ENCODE results near the gene NCAPG2.

NCAPG2 gene

GRCh38 chr7:158734861-158735260 lies 30.3 kb upstream of the NCAPG2 start:
- H3K4me3 ChIP-seq (ENCODE audit: low read depth in 1 of 2, low read length in 2 of 2): no peak overlapping the region
- H3K36me3 ChIP-seq (ENCODE audit: insufficient read depth, low read length): peaks cover 87% of the 10 kb centered on the region
- H3K9me3 ChIP-seq (ENCODE audit: insufficient read depth, low read length, severe bottlenecking): no peaks in the 10 kb centered on the region
- no peak overlapping the region for H3K27ac ChIP-seq (ENCODE audit: low read length)
- no peaks in the 10 kb centered on the region for H3K27me3 ChIP-seq (ENCODE audit: insufficient read depth, low read length, poor library complexity)
- H4K20me1 ChIP-seq (ENCODE audit: insufficient read depth, low read length): no peaks in the 10 kb centered on the region
- H3K4me2 ChIP-seq (ENCODE audit: insufficient read depth, low read length): no peak overlapping the region
- TF ChIP-seq EZH2 (IDR thresholded peaks at IDR 0.05; ENCODE audit: borderline replicate concordance, low read depth, low read length, severe bottlenecking) (no peak), CTCF (IDR thresholded peaks at IDR 0.05; ENCODE audit: borderline replicate concordance, extremely low read depth, low read length, poor library complexity, severe bottlenecking) (no peak)
- H3K79me2 ChIP-seq (ENCODE audit: insufficient read depth, low read length): no peaks in the 10 kb centered on the region
- no peaks in the 10 kb centered on the region for H3K4me1 ChIP-seq (ENCODE audit: insufficient read depth, low read length)
- no peak for DNase-seq
- no peak overlapping the region for H2AFZ ChIP-seq (ENCODE audit: low read depth, low read length)
- ATAC-seq (ENCODE audit: insufficient read depth, low read depth): no peak
- H3K9ac ChIP-seq (ENCODE audit: low read depth, low read length): no peak overlapping the region

- no peaks in the 10 kb centered on the region for H3K4me1 ChIP-seq (ENCODE audit: insufficient read depth, low read length)
Observed at GRCh38 chr7:158733775-158734494, 29.3 kb upstream of the NCAPG2 start.

GRCh38 chr7:158733220-158733519 lies 28.6 kb upstream of the NCAPG2 start:
- H2AFZ ChIP-seq (ENCODE audit: low read depth, low read length): no peak overlapping the region
- no peak for DNase-seq
- H4K20me1 ChIP-seq (ENCODE audit: insufficient read depth, low read length): no peaks in the 10 kb centered on the region
- H3K9me3 ChIP-seq (ENCODE audit: insufficient read depth, low read length, severe bottlenecking): no peaks in the 10 kb centered on the region
- no peak overlapping the region for H3K27ac ChIP-seq (ENCODE audit: low read length)
- H3K4me2 ChIP-seq (ENCODE audit: insufficient read depth, low read length): no peak overlapping the region
- ATAC-seq (ENCODE audit: insufficient read depth, low read depth): no peak
- no peak for TF ChIP-seq EZH2 (IDR thresholded peaks at IDR 0.05; ENCODE audit: borderline replicate concordance, low read depth, low read length, severe bottlenecking)
- TF ChIP-seq CTCF (IDR thresholded peaks at IDR 0.05; ENCODE audit: borderline replicate concordance, extremely low read depth, low read length, poor library complexity, severe bottlenecking): no peak
- H3K9ac ChIP-seq (ENCODE audit: low read depth, low read length): no peak overlapping the region
- no peaks in the 10 kb centered on the region for H3K4me1 ChIP-seq (ENCODE audit: insufficient read depth, low read length)
- no peaks in the 10 kb centered on the region for H3K27me3 ChIP-seq (ENCODE audit: insufficient read depth, low read length, poor library complexity)
- H3K4me3 ChIP-seq (ENCODE audit: low read depth in 1 of 2, low read length in 2 of 2): no peak overlapping the region
- peaks cover 76% of the 10 kb centered on the region for H3K36me3 ChIP-seq (ENCODE audit: insufficient read depth, low read length)
- no peaks in the 10 kb centered on the region for H3K79me2 ChIP-seq (ENCODE audit: insufficient read depth, low read length)

More at GRCh38 chr7:158733775-158734494, 29.3 kb upstream of the NCAPG2 start:
- H3K27me3 ChIP-seq (ENCODE audit: insufficient read depth, low read length, poor library complexity): no peaks in the 10 kb centered on the region
- H3K27ac ChIP-seq (ENCODE audit: low read length): no peak overlapping the region
- DNase-seq: no peak
- no peak for ATAC-seq (ENCODE audit: insufficient read depth, low read depth)
- no peak overlapping the region for H3K9ac ChIP-seq (ENCODE audit: low read depth, low read length)
- H3K4me3 ChIP-seq (ENCODE audit: low read depth in 1 of 2, low read length in 2 of 2): no peak overlapping the region
- H3K4me2 ChIP-seq (ENCODE audit: insufficient read depth, low read length): no peak overlapping the region
- TF ChIP-seq CTCF (IDR thresholded peaks at IDR 0.05; ENCODE audit: borderline replicate concordance, extremely low read depth, low read length, poor library complexity, severe bottlenecking) (peak; percentile 30), EZH2 (IDR thresholded peaks at IDR 0.05; ENCODE audit: borderline replicate concordance, low read depth, low read length, severe bottlenecking) (no peak)
- H2AFZ ChIP-seq (ENCODE audit: low read depth, low read length): no peak overlapping the region
- H3K79me2 ChIP-seq (ENCODE audit: insufficient read depth, low read length): no peaks in the 10 kb centered on the region
- no peaks in the 10 kb centered on the region for H4K20me1 ChIP-seq (ENCODE audit: insufficient read depth, low read length)
- peaks cover 84% of the 10 kb centered on the region for H3K36me3 ChIP-seq (ENCODE audit: insufficient read depth, low read length)
- no peaks in the 10 kb centered on the region for H3K9me3 ChIP-seq (ENCODE audit: insufficient read depth, low read length, severe bottlenecking)
